HEK293 (cell line): Measurements from ENCODE around the gene HGS.
A peak's percentile ranks its signal among the peaks of the same experiment; 100 is the strongest.

Experiments
- CTCF ChIA-PET: fragments of 350-600 bp; formaldehyde crosslinking; extraction: SDS; loops from one replicate; lab custom pipeline; 2021; ENCODE audit warnings: antibody characterized with exemption; lab: Yijun Ruan, JAX
- POLR2A ChIA-PET: fragments of 300-600 bp; formaldehyde crosslinking; extraction: SDS; loops from one replicate; lab custom pipeline; 2020; ENCODE audit warnings: antibody characterized with exemption, inconsistent platforms; lab: Yijun Ruan, JAX
- H3K27ac ChIP-seq: fragments of 200-500 bp; sonication (Bioruptor generic); 2 replicates; pipeline ENCODE4 v1.5.1; 2014; ENCODE audit warnings: low read depth, low read length, control low read depth, inconsistent platforms; ENCODE audit errors: extremely low read depth
- H3K36me3 ChIP-seq, 2 experiments: fragments of 200-500 bp in 1 of 2; sonication (Bioruptor generic) in 1 of 2; 1 replicate in 1 of 2; 2 replicates in 1 of 2; pipeline ENCODE4 v1.5.1; 2014 to 2017; ENCODE audit warnings: inconsistent platforms in 2 of 2, low read length in 2 of 2; ENCODE audit not compliant: control insufficient read depth in 2 of 2, insufficient read depth in 1 of 2
- H3K4me1 ChIP-seq: fragments of 200-500 bp; sonication (Bioruptor generic); 2 replicates; pipeline ENCODE4 v1.5.1; 2014; ENCODE audit warnings: mild to moderate bottlenecking, low read length, inconsistent platforms; ENCODE audit not compliant: control insufficient read depth, insufficient read depth
- H3K4me3 ChIP-seq: 2 replicates; pipeline ENCODE4 v1.5.1; 2011; ENCODE audit warnings: low read depth, mild to moderate bottlenecking, control low read depth, low read length, moderate library complexity
- H3K9me3 ChIP-seq: fragments of 200-500 bp; sonication (Bioruptor generic); 2 replicates; pipeline ENCODE4 v1.5.1; 2014; ENCODE audit warnings: low read depth, low read length, inconsistent platforms; ENCODE audit not compliant: control insufficient read depth, insufficient read depth
- BCL11B ChIP-seq: fragments of 450-650 bp; formaldehyde crosslinking; IDR thresholded peaks from 2 replicates; pipeline ENCODE4 v1.5.1; 2016; ENCODE audit warnings: low read depth, missing biosample characterization, missing genetic modification characterization
- ZBTB21 ChIP-seq: fragments of 450-650 bp; formaldehyde crosslinking; IDR thresholded peaks from 2 replicates; pipeline ENCODE4 v1.5.1; 2017; ENCODE audit warnings: missing biosample characterization, missing genetic modification characterization
- ZBTB6 ChIP-seq: fragments of 450-650 bp; formaldehyde crosslinking; IDR thresholded peaks from 2 replicates; pipeline ENCODE4 v1.5.1; 2017; ENCODE audit warnings: missing biosample characterization, missing genetic modification characterization
- ZNF341 ChIP-seq: fragments of 450-650 bp; formaldehyde crosslinking; IDR thresholded peaks from 2 replicates; pipeline ENCODE4; 2016; ENCODE audit warnings: low read depth, missing biosample characterization, missing genetic modification characterization
- ZNF37A ChIP-seq: fragments of 450-650 bp; IDR thresholded peaks from 2 replicates; pipeline ENCODE4 v1.5.1; 2018; ENCODE audit warnings: missing biosample characterization, missing genetic modification characterization
- ZNF426 ChIP-seq: fragments of 450-650 bp; formaldehyde crosslinking; IDR thresholded peaks from 2 replicates; pipeline ENCODE4 v1.5.1; 2017; ENCODE audit warnings: missing biosample characterization, missing genetic modification characterization, mild to moderate bottlenecking, inconsistent platforms, moderate library complexity
- ZNF530 ChIP-seq: fragments of 450-650 bp; formaldehyde crosslinking; IDR thresholded peaks from 2 replicates; pipeline ENCODE4 v1.5.1; 2016; ENCODE audit warnings: low read depth, missing biosample characterization, missing genetic modification characterization
- ZNF664 ChIP-seq: fragments of 450-650 bp; formaldehyde crosslinking; IDR thresholded peaks from 2 replicates; pipeline ENCODE4 v1.5.1; 2016; ENCODE audit warnings: missing biosample characterization, missing genetic modification characterization
- ZNF692 ChIP-seq: fragments of 450-650 bp; formaldehyde crosslinking; IDR thresholded peaks from 2 replicates; pipeline ENCODE4 v1.5.1; 2016; ENCODE audit warnings: missing biosample characterization, missing genetic modification characterization
- ZNF707 ChIP-seq: fragments of 450-650 bp; formaldehyde crosslinking; IDR thresholded peaks from 2 replicates; pipeline ENCODE4 v1.5.1; 2016; ENCODE audit warnings: missing biosample characterization, missing genetic modification characterization
- ZSCAN5A ChIP-seq: fragments of 450-650 bp; formaldehyde crosslinking; IDR thresholded peaks from 2 replicates; pipeline ENCODE4 v1.5.1; 2016; ENCODE audit warnings: missing biosample characterization, missing genetic modification characterization
- TF ChIP-seq, protein P1 (sequence below): sonication (generic); formaldehyde crosslinking; IDR thresholded peaks from 2 replicates; pipeline ENCODE4 v1.8.1; 2022; ENCODE audit warnings: mild to moderate bottlenecking, moderate library complexity, missing genetic modification reagents
- TF ChIP-seq, protein P2 (sequence below): fragments of 450-650 bp; formaldehyde crosslinking; IDR thresholded peaks from 2 replicates; pipeline ENCODE4 v1.5.1; 2017; ENCODE audit warnings: missing biosample characterization, missing genetic modification characterization
- TF ChIP-seq, protein P3 (sequence below): fragments of 450-650 bp; formaldehyde crosslinking; conservative IDR thresholded peaks from 2 replicates; pipeline ENCODE4 v1.5.1; 2016; ENCODE audit warnings: low read depth, missing biosample characterization, missing genetic modification characterization

The HGS gene

DNA sequence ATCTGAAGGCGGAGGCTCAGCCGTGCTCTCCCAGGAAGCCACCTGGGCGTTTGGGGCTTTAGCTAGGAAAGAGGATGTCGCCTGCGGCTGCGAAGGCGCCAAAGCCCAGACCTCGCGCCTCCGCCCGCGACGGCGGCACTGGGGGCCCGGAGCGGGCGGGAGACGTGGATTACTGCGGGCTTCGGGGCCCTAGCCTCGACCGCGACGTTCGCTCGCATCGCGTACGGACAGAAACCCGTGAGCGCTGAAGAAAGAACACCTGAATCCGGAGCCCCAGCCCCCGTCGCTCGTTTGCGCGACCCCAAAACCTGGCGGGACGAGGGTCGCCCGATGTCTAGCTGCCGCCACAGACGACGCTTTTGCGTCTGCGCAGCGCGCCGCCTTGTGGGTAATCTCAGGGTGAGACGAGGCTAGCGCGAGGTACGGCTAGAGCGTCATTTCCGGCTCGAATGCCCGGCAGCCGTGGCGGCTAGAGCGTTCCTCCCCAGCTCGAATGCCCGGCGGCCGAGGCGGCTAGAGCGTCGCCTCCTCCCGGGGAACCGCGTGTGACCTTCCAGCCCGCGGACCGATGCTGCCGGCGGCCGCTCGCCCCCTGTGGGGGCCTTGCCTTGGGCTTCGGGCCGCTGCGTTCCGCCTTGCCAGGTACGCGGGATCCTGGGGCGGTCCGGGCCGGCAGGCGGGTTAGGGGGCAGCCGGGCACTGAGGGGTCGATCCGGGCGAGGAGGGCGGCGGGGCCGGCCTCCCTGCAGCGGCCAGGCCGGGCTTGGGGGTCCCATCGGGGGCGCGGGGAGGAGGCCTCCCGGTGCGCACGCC is 19.3 kb downstream of the HGS start, which contains the start of gene MRPL12 (continued):
- peak; percentile 54; the same call in 1 of the 2 replicates for TF ChIP-seq ZNF692
- TF ChIP-seq, protein P1, sequence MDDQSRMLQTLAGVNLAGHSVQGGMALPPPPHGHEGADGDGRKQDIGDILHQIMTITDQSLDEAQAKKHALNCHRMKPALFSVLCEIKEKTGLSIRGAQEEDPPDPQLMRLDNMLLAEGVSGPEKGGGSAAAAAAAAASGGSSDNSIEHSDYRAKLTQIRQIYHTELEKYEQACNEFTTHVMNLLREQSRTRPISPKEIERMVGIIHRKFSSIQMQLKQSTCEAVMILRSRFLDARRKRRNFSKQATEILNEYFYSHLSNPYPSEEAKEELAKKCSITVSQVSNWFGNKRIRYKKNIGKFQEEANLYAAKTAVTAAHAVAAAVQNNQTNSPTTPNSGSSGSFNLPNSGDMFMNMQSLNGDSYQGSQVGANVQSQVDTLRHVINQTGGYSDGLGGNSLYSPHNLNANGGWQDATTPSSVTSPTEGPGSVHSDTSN (CRISPR knock-in tag) = peak; percentile 74; the same call in 1 of the 2 replicates
- TF ChIP-seq, all 188 proteins: peak for 54

GRCh38 chr17:81703747-81704654 is 20.2 kb downstream of the HGS start:
- H3K4me3 ChIP-seq = peak overlapping the region; percentile 73
- peaks cover 6% of the 10 kb centered on the region; the same call in 1 of the 2 replicates for H3K4me1 ChIP-seq
- ChIA-PET POLR2A (interaction anchor here (0.7 to 4.0 kb wide), 34 partner anchors 8 to 333 kb away, joined by 3 to 109 read pairs (median 5); partner anchors contain the start of genes ARL16, CCDC137, CENPX and DCXR), CTCF (interaction anchor here (0.6 to 2.4 kb wide), 2 partner anchors 29 to 1420 kb away, joined by 3 to 9 read pairs; no protein-coding TSS in a partner anchor)
- H3K27ac ChIP-seq = peak overlapping the region; percentile 97
- no peak for TF ChIP-seq ZNF707 (tag by site-specific recombination)
- TF ChIP-seq ZNF37A (tag by site-specific recombination) = no peak
- TF ChIP-seq ZNF341 = peak; percentile 42; the same call in 1 of the 2 replicates
- TF ChIP-seq ZBTB6 = no peak
- TF ChIP-seq, protein P2, sequence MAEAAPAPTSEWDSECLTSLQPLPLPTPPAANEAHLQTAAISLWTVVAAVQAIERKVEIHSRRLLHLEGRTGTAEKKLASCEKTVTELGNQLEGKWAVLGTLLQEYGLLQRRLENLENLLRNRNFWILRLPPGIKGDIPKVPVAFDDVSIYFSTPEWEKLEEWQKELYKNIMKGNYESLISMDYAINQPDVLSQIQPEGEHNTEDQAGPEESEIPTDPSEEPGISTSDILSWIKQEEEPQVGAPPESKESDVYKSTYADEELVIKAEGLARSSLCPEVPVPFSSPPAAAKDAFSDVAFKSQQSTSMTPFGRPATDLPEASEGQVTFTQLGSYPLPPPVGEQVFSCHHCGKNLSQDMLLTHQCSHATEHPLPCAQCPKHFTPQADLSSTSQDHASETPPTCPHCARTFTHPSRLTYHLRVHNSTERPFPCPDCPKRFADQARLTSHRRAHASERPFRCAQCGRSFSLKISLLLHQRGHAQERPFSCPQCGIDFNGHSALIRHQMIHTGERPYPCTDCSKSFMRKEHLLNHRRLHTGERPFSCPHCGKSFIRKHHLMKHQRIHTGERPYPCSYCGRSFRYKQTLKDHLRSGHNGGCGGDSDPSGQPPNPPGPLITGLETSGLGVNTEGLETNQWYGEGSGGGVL (tag by site-specific recombination) = 0 out of 2 replicates have a peak, but pooled peaks have one; percentile 6
- TF ChIP-seq ZSCAN5A (tag by site-specific recombination) = 0 out of 2 replicates have a peak, but pooled peaks have one; percentile 4
- peaks cover 28 to 81% of the 10 kb centered on the region in 2 experiments for H3K36me3 ChIP-seq
- H3K9me3 ChIP-seq = no peaks in the 10 kb centered on the region

GRCh38 chr17:81705518-81706231 is 21.9 kb downstream of the HGS start:
- H3K27ac ChIP-seq = no peak overlapping the region; the same call in 1 of the 2 replicates
- H3K4me1 ChIP-seq = peaks cover 6% of the 10 kb centered on the region; the same call in 1 of the 2 replicates
- no peak overlapping the region for H3K4me3 ChIP-seq
- CTCF ChIA-PET = no interaction called here
- no peaks in the 10 kb centered on the region for H3K9me3 ChIP-seq
- H3K36me3 ChIP-seq = peaks cover 20 to 68% of the 10 kb centered on the region in 2 experiments
- POLR2A ChIA-PET = interaction anchor here (1.8 kb wide), 1 partner anchor 22 kb away, joined by 7 read pairs; the partner anchor contains the start of genes ARL16 and HGS
- TF ChIP-seq ZNF664 = no peak
- TF ChIP-seq, protein P3, sequence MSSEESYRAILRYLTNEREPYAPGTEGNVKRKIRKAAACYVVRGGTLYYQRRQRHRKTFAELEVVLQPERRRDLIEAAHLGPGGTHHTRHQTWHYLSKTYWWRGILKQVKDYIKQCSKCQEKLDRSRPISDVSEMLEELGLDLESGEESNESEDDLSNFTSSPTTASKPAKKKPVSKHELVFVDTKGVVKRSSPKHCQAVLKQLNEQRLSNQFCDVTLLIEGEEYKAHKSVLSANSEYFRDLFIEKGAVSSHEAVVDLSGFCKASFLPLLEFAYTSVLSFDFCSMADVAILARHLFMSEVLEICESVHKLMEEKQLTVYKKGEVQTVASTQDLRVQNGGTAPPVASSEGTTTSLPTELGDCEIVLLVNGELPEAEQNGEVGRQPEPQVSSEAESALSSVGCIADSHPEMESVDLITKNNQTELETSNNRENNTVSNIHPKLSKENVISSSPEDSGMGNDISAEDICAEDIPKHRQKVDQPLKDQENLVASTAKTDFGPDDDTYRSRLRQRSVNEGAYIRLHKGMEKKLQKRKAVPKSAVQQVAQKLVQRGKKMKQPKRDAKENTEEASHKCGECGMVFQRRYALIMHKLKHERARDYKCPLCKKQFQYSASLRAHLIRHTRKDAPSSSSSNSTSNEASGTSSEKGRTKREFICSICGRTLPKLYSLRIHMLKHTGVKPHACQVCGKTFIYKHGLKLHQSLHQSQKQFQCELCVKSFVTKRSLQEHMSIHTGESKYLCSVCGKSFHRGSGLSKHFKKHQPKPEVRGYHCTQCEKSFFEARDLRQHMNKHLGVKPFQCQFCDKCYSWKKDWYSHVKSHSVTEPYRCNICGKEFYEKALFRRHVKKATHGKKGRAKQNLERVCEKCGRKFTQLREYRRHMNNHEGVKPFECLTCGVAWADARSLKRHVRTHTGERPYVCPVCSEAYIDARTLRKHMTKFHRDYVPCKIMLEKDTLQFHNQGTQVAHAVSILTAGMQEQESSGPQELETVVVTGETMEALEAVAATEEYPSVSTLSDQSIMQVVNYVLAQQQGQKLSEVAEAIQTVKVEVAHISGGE (tag by site-specific recombination) = no peak
- no peak for TF ChIP-seq ZNF707 (tag by site-specific recombination)
- no peak for TF ChIP-seq BCL11B (tag by site-specific recombination)
- no peak for TF ChIP-seq ZNF530 (tag by site-specific recombination)
- no peak for TF ChIP-seq ZBTB21
- TF ChIP-seq ZNF426 (tag by site-specific recombination) = no peak
